H9 (cell line): ENCODE data around the gene HOXA7. TPM values are rescaled to one million over a fixed set of nuclear protein-coding genes. Genes with fewer than 3 reads are reported as not detected.
A peak's percentile ranks its signal among the peaks of the same experiment; 100 is the strongest.

ENCODE experiments used
- DNase-seq: peaks from one replicate; pipeline ENCODE4 v3.0.0-alpha.2; 2017
- H2AFZ ChIP-seq: one replicate; pipeline ENCODE4 v1.6.1; 2013; ENCODE audit warnings: mild to moderate bottlenecking, low read length, control low read depth, moderate library complexity
- H2AK5ac ChIP-seq: 2 replicates; pipeline ENCODE4 v1.6.1; 2013; ENCODE audit warnings: low read length, control low read depth, mixed read lengths; ENCODE audit not compliant: insufficient read length
- H2BK120ac ChIP-seq: one replicate; pipeline ENCODE4 v1.6.1; 2013; ENCODE audit warnings: low read depth, mild to moderate bottlenecking, low read length, control low read depth, inconsistent platforms; ENCODE audit not compliant: poor library complexity, severe bottlenecking
- H2BK12ac ChIP-seq: 2 replicates; pipeline ENCODE4 v1.6.1; 2013; ENCODE audit warnings: low read length, control low read depth, mixed read lengths, low read depth; ENCODE audit not compliant: insufficient read length
- H2BK15ac ChIP-seq: 2 replicates; pipeline ENCODE4 v1.6.1; 2013; ENCODE audit warnings: low read depth, low read length, control low read depth
- H2BK20ac ChIP-seq: one replicate; pipeline ENCODE4 v1.6.1; 2013; ENCODE audit warnings: low read depth, mild to moderate bottlenecking, low read length, control low read depth, inconsistent platforms; ENCODE audit not compliant: poor library complexity, severe bottlenecking
- H2BK5ac ChIP-seq: 2 replicates; pipeline ENCODE4 v1.6.1; 2013; ENCODE audit warnings: low read length, control low read depth, mixed read lengths; ENCODE audit not compliant: insufficient read length
- H3K14ac ChIP-seq: 2 replicates; pipeline ENCODE4 v1.6.1; 2013; ENCODE audit warnings: low read length, control low read depth; ENCODE audit not compliant: insufficient read depth
- H3K18ac ChIP-seq: 2 replicates; pipeline ENCODE4 v1.6.1; 2013; ENCODE audit warnings: low read depth, mild to moderate bottlenecking, mixed read lengths, low read length, control low read depth; ENCODE audit not compliant: insufficient read length
- H3K23ac ChIP-seq: 2 replicates; pipeline ENCODE4 v1.6.1; 2013; ENCODE audit warnings: low read length, control low read depth, mixed read lengths, low read depth; ENCODE audit not compliant: insufficient read length
- H3K23me2 ChIP-seq: 2 replicates; pipeline ENCODE4 v1.6.1; 2013; ENCODE audit warnings: low read depth, mild to moderate bottlenecking, mixed read lengths, low read length, control low read depth; ENCODE audit not compliant: insufficient read length, poor library complexity, severe bottlenecking
- H3K27ac ChIP-seq: 2 replicates; pipeline ENCODE4 v1.5.1; 2013; ENCODE audit warnings: low read length, control low read depth, mixed read lengths, low read depth; ENCODE audit not compliant: insufficient read length
- H3K27me3 ChIP-seq: 2 replicates; pipeline ENCODE4 v1.6.1; 2013; ENCODE audit warnings: low read length, control low read depth, inconsistent platforms; ENCODE audit not compliant: insufficient read depth
- H3K4ac ChIP-seq: 2 replicates; pipeline ENCODE4 v1.6.1; 2013; ENCODE audit warnings: low read depth, mild to moderate bottlenecking, control low read depth, inconsistent platforms, low read length, moderate library complexity
- H3K4me1 ChIP-seq: 2 replicates; pipeline ENCODE4 v1.6.1; 2013; ENCODE audit warnings: low read length, control low read depth, inconsistent platforms; ENCODE audit not compliant: insufficient read depth
- H3K4me2 ChIP-seq: 2 replicates; pipeline ENCODE4 v1.6.1; 2013; ENCODE audit warnings: low read length, control low read depth, mixed read lengths; ENCODE audit not compliant: insufficient read length, insufficient read depth
- H3K56ac ChIP-seq: 2 replicates; pipeline ENCODE4 v1.6.1; 2013; ENCODE audit warnings: low read depth, mild to moderate bottlenecking, mixed read lengths, low read length, control low read depth; ENCODE audit not compliant: insufficient read length
- H3K79me1 ChIP-seq: 2 replicates; pipeline ENCODE4 v1.6.1; 2013; ENCODE audit warnings: low read depth, mild to moderate bottlenecking, moderate library complexity, low read length, control low read depth, inconsistent platforms; ENCODE audit not compliant: insufficient read depth, poor library complexity, severe bottlenecking
- H3K79me2 ChIP-seq: 2 replicates; pipeline ENCODE4 v1.6.1; 2013; ENCODE audit warnings: low read length, control low read depth, inconsistent platforms; ENCODE audit not compliant: insufficient read depth
- H3K9ac ChIP-seq: 2 replicates; pipeline ENCODE4 v1.6.1; 2013; ENCODE audit warnings: low read length, control low read depth, mixed read lengths; ENCODE audit not compliant: insufficient read length; ENCODE audit errors: extremely low read depth
- H3K9me3 ChIP-seq: one replicate; pipeline ENCODE4 v1.6.1; 2013; ENCODE audit warnings: low read depth, low read length, inconsistent platforms; ENCODE audit not compliant: control insufficient read depth
- H3T11ph ChIP-seq: one replicate; pipeline ENCODE4 v1.6.1; 2013; ENCODE audit warnings: mild to moderate bottlenecking, low read length, control low read depth, inconsistent platforms
- H4K20me1 ChIP-seq: one replicate; pipeline ENCODE4 v1.6.1; 2013; ENCODE audit not compliant: control insufficient read depth, insufficient read length, insufficient read depth
- H4K5ac ChIP-seq: 2 replicates; pipeline ENCODE4 v1.6.1; 2013; ENCODE audit warnings: low read depth, mild to moderate bottlenecking, mixed read lengths, low read length, control low read depth; ENCODE audit not compliant: insufficient read length
- H4K8ac ChIP-seq: replicated peaks from 2 replicates; pipeline ENCODE4 v1.6.1; 2013; ENCODE audit warnings: low read length, control low read depth, mixed read lengths, low read depth; ENCODE audit not compliant: insufficient read length
- H4K91ac ChIP-seq: 2 replicates; pipeline ENCODE4 v1.6.1; 2013; ENCODE audit warnings: low read depth, mild to moderate bottlenecking, moderate library complexity, mixed read lengths, low read length, control low read depth; ENCODE audit not compliant: insufficient read length
- H3K27ac Mint-ChIP-seq, 3 experiments: 2 replicates in 2 of 3; 3 replicates in 1 of 3; pipeline ENCODE4 v1.8.0; 2020 to 2021; ENCODE audit warnings: mixed read lengths in 3 of 3, mild to moderate bottlenecking in 1 of 3, moderate library complexity in 1 of 3
- H3K27me3 Mint-ChIP-seq: 2 replicates; pipeline ENCODE4 v1.8.0; 2021; ENCODE audit warnings: low read depth, mild to moderate bottlenecking, moderate library complexity, mixed read lengths
- H3K36me3 Mint-ChIP-seq, 3 experiments: 2 replicates in 2 of 3; 3 replicates in 1 of 3; pipeline ENCODE4 v1.8.0; 2020 to 2021; ENCODE audit warnings: low read depth in 3 of 3, mixed read lengths in 3 of 3; ENCODE audit not compliant: insufficient read depth in 1 of 3
- H3K4me1 Mint-ChIP-seq, 2 experiments: 2 replicates each; pipeline ENCODE4 v1.8.0; 2020; ENCODE audit warnings: mixed read lengths in 2 of 2
- H3K4me3 Mint-ChIP-seq, 2 experiments: 2 replicates in 1 of 2; 3 replicates in 1 of 2; pipeline ENCODE4 v1.8.0; 2020 to 2021; ENCODE audit warnings: mild to moderate bottlenecking in 2 of 2, mixed read lengths in 2 of 2, moderate library complexity in 1 of 2
- H3K9me3 Mint-ChIP-seq, 2 experiments: 2 replicates in 1 of 2; 3 replicates in 1 of 2; pipeline ENCODE4 v1.8.0; 2020; ENCODE audit warnings: mild to moderate bottlenecking in 2 of 2, mixed read lengths in 2 of 2, moderate library complexity in 1 of 2
- CTCF ChIP-seq: fragments of 200-600 bp; sonication (generic); conservative IDR thresholded peaks from 3 replicates; pipeline ENCODE4 v1.8.0; 2021; ENCODE audit warnings: antibody characterized with exemption, mild to moderate bottlenecking
- WGBS: extraction: QIAGEN DNeasy Blood & Tissue Kit; methylation state at CpG from one replicate; pipeline ENCODE4 v1.1.7; 2013; ENCODE audit warnings: missing lambda C conversion rate, low lambda C conversion rate, mixed read lengths; ENCODE audit not compliant: insufficient read length; ENCODE audit errors: extremely low coverage; 5-methylcytosine and 5-hydroxymethylcytosine counted together
- total RNA-seq: library from RNA; stranded (reverse); gene quantifications from 2 replicates; pipeline ENCODE4 v1.2.1, GENCODE V29; 2021

The HOXA7 gene
- total RNA-seq, 1 experiment from 2014 or later, result not detected

- H2AK5ac ChIP-seq, result no peak overlapping the region
- peaks cover 97% of the 10 kb centered on the region for H3K27me3 ChIP-seq
- no peak overlapping the region for H2BK12ac ChIP-seq
- no peak overlapping the region for H3K23ac ChIP-seq
- Mint-ChIP-seq H3K27ac (no peak overlapping the region), H3K9me3 (peaks cover 13 to 15% of the 10 kb centered on the region in 2 experiments), H3K4me3 (no peak overlapping the region), H3K27me3 (peaks cover 98% of the 10 kb centered on the region), H3K4me1 (peaks cover 3 to 11% of the 10 kb centered on the region in 2 experiments), H3K36me3 (peaks cover 0 to 2% (median 0%) of the 10 kb centered on the region in 3 experiments; a peak in 2 of 7 replicates)
- DNase-seq, result no peak
- no peak overlapping the region for H3K56ac ChIP-seq
- no peak; the same call in 2 of the 3 replicates for TF ChIP-seq CTCF
- H4K20me1 ChIP-seq, result no peaks in the 10 kb centered on the region
- H3T11ph ChIP-seq, result no peak overlapping the region
- H3K23me2 ChIP-seq, result no peaks in the 10 kb centered on the region
- H2BK15ac ChIP-seq, result no peak overlapping the region
- H3K4me2 ChIP-seq, result peak overlapping the region; percentile 47
- no peak overlapping the region for H2BK120ac ChIP-seq
- no peaks in the 10 kb centered on the region for H3K79me1 ChIP-seq
- no peak overlapping the region for H4K8ac ChIP-seq
- no peak overlapping the region for H2BK20ac ChIP-seq
- no peaks in the 10 kb centered on the region for H3K79me2 ChIP-seq
- H3K4ac ChIP-seq, result no peak overlapping the region
- no peak overlapping the region for H4K5ac ChIP-seq
- no peak overlapping the region for H2AFZ ChIP-seq
- H3K9ac ChIP-seq, result no peak overlapping the region
- H2BK5ac ChIP-seq, result no peak overlapping the region
- H3K14ac ChIP-seq, result no peak overlapping the region
- no peak overlapping the region for H3K27ac ChIP-seq
- no CpG with 5 or more reads among the region's 27 CpGs for WGBS
- H3K18ac ChIP-seq, result no peak overlapping the region
- H3K4me1 ChIP-seq, result no peaks in the 10 kb centered on the region
- H4K91ac ChIP-seq, result no peak overlapping the region
- no peaks in the 10 kb centered on the region for H3K9me3 ChIP-seq
Observed at GRCh38 chr7:27161214-27161720, 4.8 kb upstream of the HOXA7 start.
